GM21717 (cell line): Measurements from ENCODE around the gene RENBP.
A peak's percentile ranks its signal among the peaks of the same experiment; 100 is the strongest.

Experiments
- ATAC-seq: cut with Tn5 transposase; IDR thresholded peaks from one replicate; pipeline ENCODE4 v1.9.1; 2021; ENCODE audit warnings: mild to moderate bottlenecking, moderate library complexity; ENCODE audit not compliant: unreplicated experiment

The RENBP gene

DNA sequence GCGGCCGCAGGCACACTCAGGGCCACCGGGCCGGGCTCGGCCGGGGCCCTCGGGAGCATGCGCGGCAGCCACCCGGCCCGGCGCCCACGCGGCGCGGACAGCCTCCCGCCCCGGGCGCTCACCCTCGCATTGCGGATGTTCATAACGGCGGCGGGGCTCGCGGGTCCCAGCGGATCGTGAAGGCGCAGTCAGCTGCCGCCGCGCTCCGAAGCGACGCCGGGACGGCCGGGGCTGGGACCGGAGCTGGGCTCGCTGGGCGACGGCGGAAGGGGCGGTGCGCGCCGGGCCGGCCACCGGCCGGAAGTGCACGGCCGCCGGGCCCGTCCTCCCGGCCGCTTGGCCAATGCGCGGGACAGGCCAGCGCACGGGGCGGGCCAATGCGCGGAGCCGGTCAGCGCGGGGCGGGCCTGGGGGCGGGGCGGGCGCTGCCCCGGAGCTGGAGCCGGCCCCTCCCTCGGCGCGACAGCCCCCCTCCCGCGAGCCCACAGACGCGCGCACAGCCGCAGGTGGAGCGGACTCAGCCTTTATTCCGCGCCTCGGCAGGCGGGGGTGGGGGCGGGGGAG is 9.6 kb downstream of the RENBP start, which contains the start of gene NAA10:
TSS of gene NAA10 (minus strand) at position 276 of the 564 bp plus-strand sequence. CDS start at position 143, 133 bp downstream.
- peak; percentile 81 for ATAC-seq

DNA sequence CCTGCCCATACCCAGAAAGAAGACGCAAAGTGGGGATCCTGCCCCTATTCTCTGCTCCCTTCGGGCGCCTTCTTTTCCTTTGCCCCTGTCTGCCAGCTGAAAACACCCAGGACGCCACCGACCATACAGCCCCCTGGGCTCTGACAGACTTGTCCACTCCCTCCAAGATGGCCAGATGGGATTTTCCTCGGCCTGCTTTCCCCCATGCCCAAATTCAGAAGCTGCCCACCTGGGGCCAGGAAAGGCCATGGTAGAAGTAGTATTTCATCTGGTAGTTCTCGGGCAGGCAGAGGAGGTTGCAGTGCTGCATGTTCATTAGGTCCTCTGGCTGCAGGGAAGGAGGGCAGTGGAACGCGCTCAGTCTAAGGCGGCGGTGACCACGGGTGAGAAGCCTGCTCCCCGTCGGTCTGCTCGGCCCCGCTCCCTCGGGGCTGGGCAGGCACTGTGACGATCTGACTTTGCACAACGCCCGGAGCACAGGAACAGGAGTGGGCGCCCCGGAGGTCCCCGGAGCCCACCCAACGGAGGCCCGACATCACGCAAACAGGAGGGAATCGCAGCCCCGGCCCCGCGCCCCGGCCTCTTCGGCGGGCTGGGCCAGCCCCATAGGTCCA is 10.2 kb downstream of the RENBP start:
- peak; percentile 3 for ATAC-seq

DNA sequence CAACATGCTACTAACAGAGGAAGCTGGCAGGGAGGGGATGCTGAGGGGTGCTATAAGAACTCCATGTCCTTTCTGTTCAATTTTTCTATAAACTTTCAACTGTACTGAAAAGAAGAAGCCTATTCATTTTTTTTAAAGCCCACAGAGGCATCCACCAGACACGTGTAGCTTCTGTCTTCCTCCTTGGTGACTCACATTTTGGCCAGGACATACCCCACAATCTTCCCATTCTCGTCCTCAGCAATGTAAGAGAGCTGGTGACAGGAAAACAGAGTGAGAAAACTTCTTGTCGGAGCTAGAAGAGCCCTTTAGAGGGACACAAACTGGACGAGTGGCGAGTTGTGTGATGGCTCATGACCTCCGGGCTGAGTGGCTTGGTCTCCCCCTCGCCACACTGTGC is 10.7 kb downstream of the RENBP start:
- ATAC-seq: no peak

DNA sequence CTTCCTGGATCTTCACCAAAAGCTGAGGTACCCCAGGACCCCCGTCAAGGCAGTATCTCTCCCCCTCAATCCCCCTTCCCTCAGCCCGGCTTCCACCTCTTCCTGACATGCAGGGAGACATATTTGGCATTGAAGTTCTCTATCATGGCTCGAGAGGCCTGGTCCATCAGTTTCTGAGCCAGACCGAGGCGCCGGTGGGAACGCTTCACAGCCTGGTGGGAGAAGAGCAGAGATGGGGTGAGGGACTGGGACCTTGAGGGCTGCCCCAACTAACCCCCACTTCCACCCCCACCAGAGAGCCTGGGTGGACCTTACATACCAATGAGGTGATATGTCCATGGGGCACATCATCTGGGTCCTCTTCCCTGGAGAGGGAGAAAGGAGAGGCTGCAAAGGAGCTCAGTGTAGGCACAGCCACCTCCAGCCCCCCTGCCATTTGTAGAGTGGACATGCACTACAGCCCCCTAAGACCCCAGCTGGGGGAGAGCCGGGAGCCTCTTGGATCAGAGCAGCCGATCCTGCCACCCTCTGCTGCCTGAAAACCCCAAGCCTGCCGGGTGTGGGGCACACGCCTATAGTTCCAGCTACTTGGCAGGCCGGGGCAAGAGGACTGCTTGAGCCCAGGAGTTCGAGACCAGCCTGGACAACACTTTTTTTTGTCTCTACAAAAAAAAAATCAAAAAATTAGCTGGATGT is 12.1 kb downstream of the RENBP start:
- ATAC-seq: no peak

DNA sequence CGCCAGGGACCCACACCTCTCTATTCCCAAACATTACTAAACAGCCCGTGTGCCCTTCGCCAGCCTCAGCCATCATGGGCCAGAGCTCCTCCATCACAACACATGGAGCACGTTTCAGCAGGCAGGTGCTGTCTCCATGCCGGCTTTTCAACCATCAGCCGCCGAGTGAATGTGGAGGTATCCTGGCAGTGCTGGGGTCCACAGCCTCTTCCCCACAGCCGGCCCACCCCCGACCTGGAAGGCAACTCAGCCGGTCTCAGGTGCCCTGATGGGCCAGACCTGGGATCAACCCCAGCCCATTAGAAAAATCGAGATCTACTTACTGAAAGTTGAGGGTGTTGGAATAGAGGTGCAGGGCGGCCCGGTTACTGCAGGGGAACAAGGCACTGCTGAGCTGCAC is 12.7 kb downstream of the RENBP start:
- ATAC-seq: no peak

DNA sequence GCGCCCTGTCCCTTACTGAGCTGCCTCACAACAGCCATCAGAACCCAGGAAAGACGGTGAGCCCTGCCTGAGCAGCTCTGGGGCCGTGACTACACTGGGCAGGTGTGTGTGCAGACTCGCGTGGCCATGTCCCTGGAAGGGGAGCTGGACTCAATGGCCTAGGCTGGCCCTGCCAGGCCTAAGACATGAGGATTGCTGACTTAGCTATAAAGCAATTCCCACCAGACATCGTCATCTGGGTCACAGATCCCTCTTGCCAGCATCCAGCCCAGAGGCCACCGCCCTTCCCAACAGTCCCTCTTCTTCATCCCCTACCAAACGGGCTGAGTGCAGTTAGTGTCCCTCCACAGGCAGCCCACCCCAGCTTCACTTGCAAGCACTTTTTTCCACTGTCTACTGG is 13.3 kb downstream of the RENBP start:
- no peak for ATAC-seq

DNA sequence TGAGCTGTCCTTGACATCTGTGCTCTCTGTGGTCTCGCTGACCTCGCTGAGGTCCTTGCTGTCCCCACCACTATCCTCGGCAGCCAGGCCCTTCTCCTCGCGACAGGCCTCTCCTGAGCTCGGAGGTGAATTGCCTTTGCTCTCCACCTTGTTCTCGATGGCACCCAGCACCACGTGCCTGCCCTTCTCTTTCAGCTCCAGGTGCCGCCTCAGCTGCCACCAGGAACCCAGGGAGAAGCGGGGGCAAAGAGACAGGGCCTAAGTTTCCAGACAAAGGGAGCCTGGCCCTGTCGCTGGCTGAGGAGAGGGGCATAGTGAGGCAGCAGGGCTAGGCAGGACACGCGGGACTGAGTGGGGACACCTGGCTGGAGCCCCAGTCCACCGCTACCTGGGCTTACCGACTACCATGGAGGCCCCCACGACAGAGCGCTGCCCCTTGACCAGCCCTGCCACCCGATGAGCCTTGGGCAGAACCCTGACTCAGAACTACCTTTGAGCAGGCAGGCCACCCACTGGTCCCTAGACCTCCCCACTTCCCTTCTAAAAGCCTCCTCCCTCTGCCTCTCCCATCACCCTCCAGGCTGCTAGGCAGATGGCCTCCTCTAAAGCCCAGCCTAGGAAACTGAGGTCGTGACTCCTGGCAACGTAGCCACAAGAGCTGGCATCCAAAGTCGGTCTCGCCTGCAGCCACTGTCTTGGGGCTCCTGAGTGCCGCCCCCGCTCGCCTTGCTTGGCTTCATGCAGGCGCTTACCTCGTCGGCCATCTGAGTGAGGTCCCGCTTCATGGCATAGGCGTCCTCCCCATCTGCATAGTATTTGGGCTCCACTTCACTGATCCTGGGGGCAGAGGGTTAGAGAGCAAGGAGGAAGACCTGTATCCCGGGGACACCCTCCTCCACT is 14.2 kb downstream of the RENBP start:
- no peak for ATAC-seq

DNA sequence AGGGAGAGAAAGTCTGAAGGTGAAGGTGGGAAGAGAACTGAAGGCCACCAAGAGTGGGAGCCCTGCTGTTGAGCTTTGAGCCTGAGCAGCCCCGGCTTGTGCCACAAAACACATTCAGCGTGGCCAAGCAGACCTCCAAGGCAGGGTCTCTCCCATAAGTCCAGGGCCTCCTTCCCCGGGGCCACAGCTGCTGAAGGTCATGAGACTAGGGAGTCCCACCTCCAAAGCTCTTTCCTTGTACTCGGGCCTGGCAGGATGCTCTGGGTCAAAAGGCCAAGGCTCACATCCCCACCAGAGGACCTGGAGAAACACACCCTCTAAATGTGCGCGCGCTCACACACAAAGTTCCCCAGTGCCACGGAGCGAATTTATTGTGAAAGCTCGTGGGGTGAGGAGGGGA is 14.9 kb downstream of the RENBP start:
- no peak for ATAC-seq

DNA sequence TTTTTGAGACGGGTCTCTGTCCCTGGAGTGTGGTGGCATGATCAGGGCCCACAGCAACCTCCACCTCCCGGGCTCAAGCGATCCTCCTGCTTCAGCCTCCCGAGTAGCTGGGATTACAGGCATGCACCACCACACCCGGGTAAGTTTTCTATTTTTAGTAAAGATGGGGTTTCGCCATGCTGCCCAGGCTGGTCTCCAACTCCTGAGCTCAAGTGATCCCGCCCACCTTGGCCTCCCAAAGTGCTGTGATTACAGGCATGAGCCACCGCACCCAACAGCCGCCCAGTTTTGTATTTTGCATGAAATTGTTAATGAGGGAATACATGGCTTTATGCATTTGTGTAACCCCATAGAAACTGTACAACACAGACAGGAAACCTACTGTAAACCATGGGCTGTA is 15.6 kb downstream of the RENBP start:
- no peak for ATAC-seq

DNA sequence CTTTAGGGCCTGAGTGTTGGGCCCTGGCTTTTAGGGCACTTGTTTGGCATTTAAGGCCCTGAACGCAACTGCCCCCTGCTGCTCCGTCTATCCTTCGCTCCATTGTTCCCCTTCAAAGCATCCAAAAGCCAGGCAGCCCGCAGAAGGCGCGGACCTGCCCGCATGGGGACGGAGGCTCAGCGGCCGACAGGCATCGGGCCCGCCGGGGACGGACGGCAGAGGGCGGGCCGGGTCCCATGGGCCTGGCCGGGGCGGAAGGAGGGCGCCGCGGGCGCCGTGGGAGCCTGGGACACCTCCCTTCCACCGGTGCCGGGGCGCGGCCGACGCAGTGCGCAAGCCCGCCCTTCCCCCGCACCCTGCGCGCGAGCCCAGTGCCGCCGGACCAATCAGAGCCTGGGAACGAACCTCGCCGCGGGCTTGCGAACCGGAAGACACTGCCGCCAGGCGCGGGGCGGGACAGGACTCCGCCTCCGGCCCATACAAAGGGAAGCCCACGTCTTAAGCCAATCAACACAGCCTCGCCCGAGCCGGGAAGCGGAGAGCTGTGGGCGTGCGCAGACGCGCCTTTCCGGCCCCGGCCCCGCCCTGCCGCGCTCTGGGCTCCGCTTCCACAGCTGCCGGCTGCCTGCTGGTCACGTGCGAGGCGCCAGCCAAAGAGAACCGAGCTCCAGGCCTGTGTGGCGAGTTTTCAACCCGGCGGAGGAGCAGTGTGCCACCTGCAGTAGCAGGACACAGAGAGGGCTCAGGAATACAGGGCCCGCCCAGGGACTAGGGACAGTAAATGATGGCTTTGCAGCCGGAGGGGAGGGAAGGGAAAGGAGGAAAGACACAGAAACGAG is 16.3 kb downstream of the RENBP start:
- ATAC-seq: peak; percentile 85

DNA sequence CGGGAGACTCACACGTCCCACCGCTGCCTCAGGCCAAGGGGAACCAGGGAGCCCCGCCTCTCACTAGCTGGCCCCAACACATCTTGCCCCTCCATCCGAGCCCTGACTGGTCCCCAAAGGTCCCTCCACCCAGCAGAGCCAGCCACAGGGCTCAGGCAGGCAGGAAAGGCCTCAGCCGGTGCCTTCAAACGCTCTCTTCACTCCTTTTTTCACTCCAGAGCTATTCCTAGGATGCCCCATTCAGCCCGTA is 16.8 kb downstream of the RENBP start:
- peak; percentile 1 for ATAC-seq

DNA sequence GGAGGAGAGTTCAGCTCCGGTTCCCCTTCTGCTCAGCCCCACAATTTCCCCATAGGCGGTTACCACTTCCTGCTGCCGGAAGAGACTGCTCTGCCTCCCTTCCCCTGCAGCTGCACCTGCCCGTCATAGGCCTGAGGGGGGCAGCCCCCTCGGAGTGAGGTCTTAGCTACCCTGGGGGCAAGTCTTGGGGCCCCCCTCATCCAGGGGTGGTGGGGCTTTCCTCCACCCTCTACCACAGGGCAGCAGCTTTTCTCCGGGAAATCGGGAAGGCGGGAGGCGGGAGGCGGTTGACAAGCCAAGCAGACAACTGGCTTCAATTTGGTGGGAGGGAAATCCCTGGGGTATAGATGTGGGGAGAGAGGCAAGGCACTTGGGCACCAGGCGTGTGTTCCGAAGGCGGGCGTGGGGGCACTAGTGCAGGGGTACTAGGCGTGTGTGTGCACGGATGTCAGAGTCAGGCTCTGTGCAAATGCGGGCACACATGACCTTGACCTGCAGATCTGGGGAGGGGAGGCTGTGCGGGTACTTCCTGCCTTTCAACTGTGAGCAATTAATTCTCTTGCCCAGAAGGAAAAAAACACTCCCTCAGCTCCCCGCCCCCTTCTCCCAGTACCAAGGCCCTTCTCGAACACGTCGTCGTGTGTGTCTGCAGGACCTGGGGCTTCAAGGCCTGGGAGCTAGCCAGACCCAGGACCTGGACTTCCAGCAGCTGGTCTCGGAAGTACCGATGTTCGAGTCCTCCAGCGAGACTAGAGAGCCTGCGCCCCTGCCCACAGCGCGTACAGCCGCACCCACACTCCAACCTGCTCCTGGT is 17.4 kb downstream of the RENBP start:
- ATAC-seq: peak; percentile 33

DNA sequence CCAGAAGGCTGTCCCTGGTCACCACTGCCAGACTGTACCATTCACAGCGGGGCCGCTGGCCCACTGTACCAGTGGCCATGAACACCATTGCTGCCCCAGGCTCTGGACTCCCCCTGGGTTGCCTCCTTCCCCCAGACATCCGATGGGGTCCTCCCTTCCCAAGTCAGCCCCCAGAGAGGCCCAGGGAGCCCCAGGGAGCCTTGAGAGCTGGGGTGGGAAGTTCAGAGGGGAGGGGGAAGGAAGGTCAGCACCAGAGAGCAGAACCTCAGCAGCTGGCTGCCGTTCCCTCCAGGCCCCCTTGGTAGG is 17.9 kb downstream of the RENBP start:
- ATAC-seq: no peak

DNA sequence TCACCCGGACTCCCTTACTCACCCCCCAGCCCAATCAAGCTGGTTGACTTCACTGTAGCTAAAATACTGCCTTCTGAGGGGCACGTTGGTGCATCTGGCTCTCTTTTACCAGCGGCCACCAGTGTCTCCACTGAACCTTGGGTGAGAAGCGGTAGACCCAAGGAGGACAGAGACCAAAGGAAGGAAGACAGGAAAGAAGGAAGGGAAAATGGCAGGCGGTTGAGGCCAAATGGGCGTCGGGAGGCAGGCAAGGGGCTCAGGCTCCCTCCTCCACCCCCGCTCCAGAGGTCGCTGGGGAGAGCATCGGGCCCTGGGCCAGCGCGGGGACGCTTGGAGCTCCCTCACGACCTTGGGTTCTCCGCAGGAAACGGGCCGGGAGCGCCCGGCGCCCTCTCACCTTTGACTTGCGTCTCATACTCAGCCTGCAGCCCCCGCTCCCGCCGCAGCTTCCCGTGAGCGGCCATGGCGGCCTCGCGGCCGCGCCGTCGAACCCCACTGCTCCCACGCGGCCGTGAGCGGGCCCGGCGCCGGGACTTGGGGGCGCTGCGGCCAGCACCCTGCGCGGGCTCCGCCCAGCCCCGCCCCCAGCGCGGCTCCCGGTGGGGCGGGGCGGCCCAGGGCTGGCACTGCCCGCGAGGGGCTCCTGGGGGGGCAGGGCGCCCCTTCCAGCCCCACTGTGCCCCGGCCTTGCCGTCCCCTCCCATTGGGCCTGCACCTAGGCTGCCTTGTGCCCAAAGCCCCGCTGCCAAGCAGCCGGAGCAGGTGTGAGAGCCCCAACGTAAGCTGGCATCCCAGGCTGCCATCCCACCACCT is 18.5 kb downstream of the RENBP start, which contains the start of gene ARHGAP4:
TSS of gene ARHGAP4 (minus strand) at position 526 of the 813 bp plus-strand sequence. CDS start at position 464, 62 bp downstream.
- no peak for ATAC-seq

DNA sequence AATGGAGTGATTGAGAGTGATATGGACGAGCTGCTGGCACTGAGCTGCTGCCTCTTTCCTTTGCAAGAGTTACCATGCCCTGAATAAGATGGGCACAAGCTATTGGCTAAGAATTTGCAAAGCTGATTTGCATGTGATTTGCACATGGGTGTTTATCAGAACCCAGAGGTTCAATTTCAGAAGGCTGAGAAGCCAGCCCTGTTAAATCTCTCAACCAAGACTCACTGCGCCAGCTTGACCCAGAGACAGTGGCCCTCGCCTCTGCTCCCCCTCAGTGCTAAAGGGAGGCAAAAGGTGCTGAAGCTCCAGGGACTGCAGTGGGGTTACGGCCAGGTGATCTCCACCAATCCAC is 19.1 kb downstream of the RENBP start:
- no peak for ATAC-seq

DNA sequence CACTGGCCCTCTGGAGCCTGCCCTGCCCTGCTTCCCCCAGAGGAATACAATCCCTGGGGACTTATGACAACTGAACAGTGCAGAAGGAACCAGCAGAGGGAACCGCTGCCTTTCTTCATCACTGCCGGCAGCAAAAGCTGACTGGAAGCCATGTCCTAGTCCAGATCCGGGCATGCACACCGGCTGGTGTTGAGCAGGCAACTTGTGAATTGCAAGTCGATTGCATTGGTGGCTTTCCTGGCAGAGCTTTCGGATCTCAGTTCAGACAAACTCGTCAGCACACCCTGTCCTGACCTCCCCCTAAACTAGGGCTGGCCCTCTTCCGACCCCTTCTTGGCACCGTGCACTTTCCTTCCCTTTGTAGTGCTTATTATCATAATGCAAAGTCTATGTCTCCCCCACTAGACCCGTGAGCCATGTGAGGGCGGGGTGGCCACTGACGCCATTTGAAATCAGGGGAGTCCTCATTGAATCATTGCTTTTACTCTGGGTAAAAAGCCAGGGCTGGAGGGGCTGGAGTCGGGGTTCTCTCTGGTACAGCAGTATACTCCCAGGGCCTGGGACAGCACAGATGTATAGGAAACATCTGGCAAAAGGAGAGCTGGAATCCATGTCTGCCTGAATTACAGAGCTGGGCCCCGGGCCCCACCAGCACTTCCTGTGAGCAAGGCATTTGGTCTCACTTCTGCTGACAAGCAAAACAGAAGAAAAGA is 20.1 kb downstream of the RENBP start:
- ATAC-seq: no peak

DNA sequence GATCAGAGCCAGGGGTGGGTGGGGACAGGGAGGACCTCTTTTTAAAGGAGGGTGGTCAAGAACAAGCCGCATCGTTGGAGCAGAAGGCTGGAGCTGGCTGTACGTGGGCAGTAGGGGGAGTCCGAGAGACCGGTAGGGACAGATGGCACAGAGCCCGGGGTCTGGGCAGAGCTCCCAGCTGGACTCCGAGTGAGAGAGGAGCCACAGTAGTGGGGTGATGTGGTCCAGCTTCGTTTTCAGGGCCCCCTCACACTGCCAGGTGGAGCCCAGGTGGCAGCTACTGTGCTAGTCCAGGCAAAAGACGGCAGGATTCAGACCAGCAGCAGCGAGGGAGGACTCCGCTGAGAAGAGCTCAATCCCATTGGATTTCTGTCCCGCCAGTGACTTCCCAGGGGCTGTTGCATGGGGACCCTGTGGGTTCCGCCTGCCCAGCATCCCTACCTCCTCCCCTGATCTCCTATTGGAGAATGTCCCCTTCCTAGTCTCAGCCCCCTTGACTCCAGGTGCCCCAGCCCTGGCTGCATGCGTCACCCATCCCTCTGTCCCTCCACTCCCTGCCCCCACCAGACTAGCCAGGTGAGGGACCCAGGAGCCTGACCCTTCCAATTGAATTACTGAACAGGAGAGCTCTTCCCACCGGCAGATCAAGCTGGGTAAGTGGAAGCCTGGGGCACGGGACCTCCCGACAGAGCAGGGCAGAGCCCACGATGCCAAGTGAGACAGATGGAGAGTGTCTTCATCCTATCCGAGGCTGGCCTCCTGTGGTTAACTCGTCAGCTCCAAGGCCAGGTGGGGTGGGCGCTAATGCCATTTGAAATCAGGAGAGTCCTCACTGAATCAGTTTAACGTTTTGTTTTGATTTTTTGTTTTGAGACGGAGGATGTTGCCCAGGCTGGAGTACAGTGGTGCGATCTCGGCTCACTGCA is 21.2 kb downstream of the RENBP start:
- ATAC-seq: no peak
